Liver (tissue), 9 donors: ENCODE measurements around the gene CELF4. TPM values are rescaled to one million over a fixed set of nuclear protein-coding genes. Genes with fewer than 3 reads are reported as not detected.

Experiments used
- DNase-seq: peaks from one replicate; pipeline ENCODE4 v3.0.0-alpha.2; 2017; ENCODE audit warnings: low spot score
- H3K27ac ChIP-seq, 2 donors: one replicate each; pipeline ENCODE4 v1.7.0; 2013; ENCODE audit warnings: inconsistent platforms in 2 of 2, low read length in 2 of 2, control low read depth in 1 of 2, low read depth in 1 of 2, mild to moderate bottlenecking in 1 of 2
- H3K27me3 ChIP-seq, 4 donors: one replicate each; pipeline versions ENCODE4 v1.6.1 to v1.7.0; 2013; ENCODE audit warnings: low read length in 3 of 4, inconsistent platforms in 1 of 4, mild to moderate bottlenecking in 1 of 4, moderate library complexity in 1 of 4; ENCODE audit not compliant: control insufficient read depth in 4 of 4, insufficient read depth in 4 of 4
- H3K36me3 ChIP-seq, 4 donors: one replicate each; pipeline versions ENCODE4 v1.6.1 to v1.7.0; 2013; ENCODE audit warnings: low read length in 3 of 4, mild to moderate bottlenecking in 3 of 4, low read depth in 1 of 4, moderate library complexity in 1 of 4; ENCODE audit not compliant: control insufficient read depth in 4 of 4, insufficient read depth in 3 of 4
- H3K4me1 ChIP-seq, 4 donors: one replicate each; pipeline versions ENCODE4 v1.6.1 to v1.7.0; 2013; ENCODE audit warnings: low read length in 3 of 4, mild to moderate bottlenecking in 3 of 4, moderate library complexity in 1 of 4; ENCODE audit not compliant: control insufficient read depth in 4 of 4, insufficient read depth in 4 of 4
- H3K4me3 ChIP-seq, 3 donors: one replicate each; pipeline versions ENCODE4 v1.6.1 to v1.7.0; 2013; ENCODE audit warnings: low read length in 3 of 3, control low read depth in 1 of 3, low read depth in 1 of 3, mild to moderate bottlenecking in 1 of 3
- H3K9ac ChIP-seq, 2 donors: one replicate each; pipeline ENCODE4 v1.7.0; 2013; ENCODE audit warnings: low read length in 2 of 2, mild to moderate bottlenecking in 2 of 2, moderate library complexity in 2 of 2, control low read depth in 1 of 2, low read depth in 1 of 2
- H3K9me3 ChIP-seq, 4 donors: one replicate each; pipeline versions ENCODE4 v1.6.1 to v1.7.0; 2013; ENCODE audit warnings: low read length in 3 of 4; ENCODE audit not compliant: control insufficient read depth in 4 of 4
- ATF3 ChIP-seq: IDR thresholded peaks from 2 replicates; pipeline ENCODE4 v1.6.1; 2016; ENCODE audit warnings: antibody characterized with exemption
- CTCF ChIP-seq: fragments of 150-350 bp; IDR thresholded peaks from 2 replicates; pipeline ENCODE4 v1.5.1; 2017; ENCODE audit warnings: improper control_type of control experiment, low read depth, low read length; ENCODE audit not compliant: missing input control
- EGR1 ChIP-seq, 2 donors: IDR thresholded peaks; 2 replicates each; pipeline ENCODE4 v1.6.1; 2016 to 2018; ENCODE audit warnings: antibody characterized with exemption in 2 of 2, low read depth in 2 of 2
- FOXA1 ChIP-seq: IDR thresholded peaks from 2 replicates; pipeline ENCODE4 v1.6.1; 2016; ENCODE audit warnings: antibody characterized with exemption
- GABPA ChIP-seq, 2 donors: IDR thresholded peaks in 1 of 2; conservative IDR thresholded peaks in 1 of 2; 2 replicates each; pipeline ENCODE4 v1.6.1; 2016; ENCODE audit warnings: antibody characterized with exemption in 2 of 2, mild to moderate bottlenecking in 1 of 2, moderate library complexity in 1 of 2
- HNF4A ChIP-seq, 2 donors: conservative IDR thresholded peaks; 2 replicates each; pipeline ENCODE4 v1.6.1; 2016; ENCODE audit warnings: antibody characterized with exemption in 2 of 2, mild to moderate bottlenecking in 2 of 2
- JUND ChIP-seq, 2 donors: IDR thresholded peaks; 2 replicates each; pipeline ENCODE4 v1.6.1; 2016; ENCODE audit warnings: antibody characterized with exemption in 2 of 2
- MAX ChIP-seq: IDR thresholded peaks from 2 replicates; pipeline ENCODE4 v1.6.1; 2016; ENCODE audit warnings: antibody characterized with exemption
- RAD21 ChIP-seq, 2 donors: IDR thresholded peaks; 2 replicates each; pipeline ENCODE4 v1.6.1; 2016; ENCODE audit warnings: antibody characterized with exemption in 2 of 2, mild to moderate bottlenecking in 2 of 2
- RXRA ChIP-seq, 2 donors: IDR thresholded peaks; 2 replicates each; pipeline ENCODE4 v1.6.1; 2017 to 2018; ENCODE audit warnings: antibody characterized with exemption in 2 of 2, mild to moderate bottlenecking in 1 of 2
- SP1 ChIP-seq: IDR thresholded peaks from 2 replicates; pipeline ENCODE4 v1.6.1; 2018; ENCODE audit warnings: antibody characterized with exemption, mild to moderate bottlenecking
- TAF1 ChIP-seq: conservative IDR thresholded peaks from 2 replicates; pipeline ENCODE4 v1.6.1; 2016; ENCODE audit warnings: antibody characterized with exemption, mild to moderate bottlenecking
- YY1 ChIP-seq: IDR thresholded peaks from 2 replicates; pipeline ENCODE4 v1.6.1; 2016; ENCODE audit warnings: antibody characterized with exemption, mild to moderate bottlenecking
- ZBTB33 ChIP-seq: IDR thresholded peaks from 2 replicates; pipeline ENCODE4 v1.6.1; 2016; ENCODE audit warnings: antibody characterized with exemption
- WGBS: extraction: QIAGEN DNeasy Blood & Tissue Kit; methylation state at CpG from one replicate; pipeline ENCODE4 v1.1.7; 2013; 5-methylcytosine and 5-hydroxymethylcytosine counted together
- polyA plus RNA-seq, 2 donors: library from polyadenylated mRNA; stranded (reverse) in 1 of 2; unstranded in 1 of 2; fragments of 200-250 nt in 1 of 2; fragments of >200 nt in 1 of 2; fragmentation: Nextera tagmentation in 1 of 2; extraction: Ambion mirVana in 1 of 2; gene quantifications; one replicate each; pipeline versions ENCODE4 v1.2.1 to v1.2.3, GENCODE V29; 2013 to 2015
- total RNA-seq, 2 donors: library from RNA; depleted of rRNA; stranded (reverse); fragments of >200 nt; gene quantifications; one replicate each; pipeline ENCODE4 v1.2.3, GENCODE V29; 2014
- donor health status: healthy.
- donor health status: healthy.
- donor health status: healthy.
- donor health status: healthy.
- donor health status: healthy.

CELF4 gene
- total and polyA plus RNA-seq, 4 donors, result 0.08 to 0.28 (median 0.21) TPM; not detected in 1

GRCh38 chr18:37449618-37450017 lies 116.0 kb downstream of the CELF4 start:
- 70% methylated on average over 2 of the region's 2 CpGs for WGBS
- Histone ChIP-seq H3K4me3 (no peak overlapping the region), H3K9me3 (no peaks in the 10 kb centered on the region), H3K27me3 (peaks cover 0 to 3% (median 0%) of the 10 kb centered on the region in 4 donors), H3K27ac (no peak overlapping the region), H3K36me3 (no peaks in the 10 kb centered on the region), H3K4me1 (peaks cover 0 to 2% (median 0%) of the 10 kb centered on the region in 4 donors), H3K9ac (no peak overlapping the region)
- no peak for DNase-seq
- TF ChIP-seq GABPA (IDR thresholded peaks at IDR 0.05 in 1 of 2, conservative IDR thresholded peaks at IDR 0.05 in 1 of 2) (no peak), SP1 (no peak), YY1 (no peak), HNF4A (conservative IDR thresholded peaks at IDR 0.05) (no peak), TAF1 (no peak), ZBTB33 (no peak), CTCF (no peak), JUND (IDR thresholded peaks at IDR 0.05) (no peak), RAD21 (IDR thresholded peaks at IDR 0.05) (no peak), RXRA (IDR thresholded peaks at IDR 0.05) (no peak)

GRCh38 chr18:37448946-37449345 lies 116.7 kb downstream of the CELF4 start:
- no peak overlapping the region for H3K27ac ChIP-seq
- no peaks in the 10 kb centered on the region for H3K9me3 ChIP-seq
- 75% methylated on average over 4 of the region's 4 CpGs for WGBS

More at GRCh38 chr18:37448946-37449345, 116.7 kb downstream of the CELF4 start:
- TF ChIP-seq ZBTB33 (no peak), MAX (no peak), RXRA (IDR thresholded peaks at IDR 0.05) (no peak), CTCF (no peak), ATF3 (no peak), JUND (IDR thresholded peaks at IDR 0.05) (no peak), EGR1 (IDR thresholded peaks at IDR 0.05; ENCODE audit: low read depth in 2 of 2) (no peak), FOXA1 (no peak)
- Histone ChIP-seq H3K9ac (no peak overlapping the region), H3K4me1 (peaks cover 0 to 2% (median 0%) of the 10 kb centered on the region in 4 donors), H3K27me3 (peaks cover 0 to 3% (median under 1%) of the 10 kb centered on the region in 4 donors), H3K36me3 (no peaks in the 10 kb centered on the region), H3K4me3 (no peak overlapping the region)
- no peak for DNase-seq
